ENCODE data around the gene GSDMA.
"Not testable (repeated sequence)": the region's sequence is repeated elsewhere in the genome, so short reads cannot be mapped to it uniquely, and the experiment has no call there.

DNA sequence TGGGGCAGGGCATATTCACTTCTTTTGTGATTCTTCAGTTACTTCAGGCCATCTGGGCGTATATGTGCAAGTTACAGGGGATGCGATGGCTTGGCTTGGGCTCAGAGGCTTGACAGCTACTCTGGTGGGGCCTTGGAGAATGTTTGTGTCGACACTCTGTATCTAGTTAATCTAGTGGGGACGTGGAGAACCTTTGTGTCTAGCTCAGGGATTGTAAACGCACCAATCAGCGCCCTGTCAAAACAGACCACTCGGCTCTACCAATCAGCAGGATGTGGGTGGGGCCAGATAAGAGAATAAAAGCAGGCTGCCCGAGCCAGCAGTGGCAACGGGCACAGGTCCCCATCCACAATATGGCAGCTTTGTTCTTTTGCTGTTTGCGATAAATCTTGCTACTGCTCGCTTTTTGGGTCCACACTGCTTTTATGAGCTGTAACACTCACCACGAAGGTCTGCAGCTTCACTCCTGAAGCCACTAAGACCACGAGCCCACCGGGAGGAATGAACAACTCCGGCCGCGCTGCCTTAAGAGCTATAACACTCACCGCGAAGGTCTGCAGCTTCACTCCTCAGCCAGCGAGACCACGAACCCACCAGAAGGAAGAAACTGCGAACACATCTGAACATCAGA, 49.3 kb downstream of the GSDMA start:
- TF ChIP-seq, protein P1, sequence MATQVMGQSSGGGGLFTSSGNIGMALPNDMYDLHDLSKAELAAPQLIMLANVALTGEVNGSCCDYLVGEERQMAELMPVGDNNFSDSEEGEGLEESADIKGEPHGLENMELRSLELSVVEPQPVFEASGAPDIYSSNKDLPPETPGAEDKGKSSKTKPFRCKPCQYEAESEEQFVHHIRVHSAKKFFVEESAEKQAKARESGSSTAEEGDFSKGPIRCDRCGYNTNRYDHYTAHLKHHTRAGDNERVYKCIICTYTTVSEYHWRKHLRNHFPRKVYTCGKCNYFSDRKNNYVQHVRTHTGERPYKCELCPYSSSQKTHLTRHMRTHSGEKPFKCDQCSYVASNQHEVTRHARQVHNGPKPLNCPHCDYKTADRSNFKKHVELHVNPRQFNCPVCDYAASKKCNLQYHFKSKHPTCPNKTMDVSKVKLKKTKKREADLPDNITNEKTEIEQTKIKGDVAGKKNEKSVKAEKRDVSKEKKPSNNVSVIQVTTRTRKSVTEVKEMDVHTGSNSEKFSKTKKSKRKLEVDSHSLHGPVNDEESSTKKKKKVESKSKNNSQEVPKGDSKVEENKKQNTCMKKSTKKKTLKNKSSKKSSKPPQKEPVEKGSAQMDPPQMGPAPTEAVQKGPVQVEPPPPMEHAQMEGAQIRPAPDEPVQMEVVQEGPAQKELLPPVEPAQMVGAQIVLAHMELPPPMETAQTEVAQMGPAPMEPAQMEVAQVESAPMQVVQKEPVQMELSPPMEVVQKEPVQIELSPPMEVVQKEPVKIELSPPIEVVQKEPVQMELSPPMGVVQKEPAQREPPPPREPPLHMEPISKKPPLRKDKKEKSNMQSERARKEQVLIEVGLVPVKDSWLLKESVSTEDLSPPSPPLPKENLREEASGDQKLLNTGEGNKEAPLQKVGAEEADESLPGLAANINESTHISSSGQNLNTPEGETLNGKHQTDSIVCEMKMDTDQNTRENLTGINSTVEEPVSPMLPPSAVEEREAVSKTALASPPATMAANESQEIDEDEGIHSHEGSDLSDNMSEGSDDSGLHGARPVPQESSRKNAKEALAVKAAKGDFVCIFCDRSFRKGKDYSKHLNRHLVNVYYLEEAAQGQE (tag by site-specific recombination; IDR thresholded peaks at IDR 0.05) = not testable (repeated sequence)
- TF ChIP-seq ZBTB20 (tag by site-specific recombination; IDR thresholded peaks at IDR 0.05); YY1 (tag by site-specific recombination; IDR thresholded peaks at IDR 0.05); ZNF121 (tag by site-specific recombination; IDR thresholded peaks at IDR 0.05); BCL11A (tag by site-specific recombination; IDR thresholded peaks at IDR 0.05; ENCODE audit: low read depth); HOXD13 (CRISPR knock-in tag; IDR thresholded peaks at IDR 0.05; ENCODE audit: borderline replicate concordance): not testable (repeated sequence)
- TF ChIP-seq, protein P2, sequence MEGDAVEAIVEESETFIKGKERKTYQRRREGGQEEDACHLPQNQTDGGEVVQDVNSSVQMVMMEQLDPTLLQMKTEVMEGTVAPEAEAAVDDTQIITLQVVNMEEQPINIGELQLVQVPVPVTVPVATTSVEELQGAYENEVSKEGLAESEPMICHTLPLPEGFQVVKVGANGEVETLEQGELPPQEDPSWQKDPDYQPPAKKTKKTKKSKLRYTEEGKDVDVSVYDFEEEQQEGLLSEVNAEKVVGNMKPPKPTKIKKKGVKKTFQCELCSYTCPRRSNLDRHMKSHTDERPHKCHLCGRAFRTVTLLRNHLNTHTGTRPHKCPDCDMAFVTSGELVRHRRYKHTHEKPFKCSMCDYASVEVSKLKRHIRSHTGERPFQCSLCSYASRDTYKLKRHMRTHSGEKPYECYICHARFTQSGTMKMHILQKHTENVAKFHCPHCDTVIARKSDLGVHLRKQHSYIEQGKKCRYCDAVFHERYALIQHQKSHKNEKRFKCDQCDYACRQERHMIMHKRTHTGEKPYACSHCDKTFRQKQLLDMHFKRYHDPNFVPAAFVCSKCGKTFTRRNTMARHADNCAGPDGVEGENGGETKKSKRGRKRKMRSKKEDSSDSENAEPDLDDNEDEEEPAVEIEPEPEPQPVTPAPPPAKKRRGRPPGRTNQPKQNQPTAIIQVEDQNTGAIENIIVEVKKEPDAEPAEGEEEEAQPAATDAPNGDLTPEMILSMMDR (tag by site-specific recombination; IDR thresholded peaks at IDR 0.05) = not testable (repeated sequence)
